GM12878 (cell line): ENCODE results near the gene HOXA1. TPM values are rescaled to one million over a fixed set of nuclear protein-coding genes. Genes with fewer than 3 reads are reported as not detected.

Source experiments
- ATAC-seq: fragments of 200-7000 bp; cut with Tn5 transposase; 3 replicates; pipeline ENCODE4 v1.9.1; 2020; ENCODE audit warnings: mild to moderate bottlenecking, moderate library complexity
- BruUV-seq: library from RNA; stranded (reverse); fragments of 400-500 nt; replicated peaks from 2 replicates; lab custom pipeline; 2021; lab: Mats Ljungman, UMichigan
- CTCF ChIA-PET: fragments of 300-600 bp; sonication (Branson Sonifier 250); formaldehyde crosslinking; extraction: SDS; loops from one replicate; lab custom pipeline; 2021; ENCODE audit warnings: inconsistent platforms; lab: Yijun Ruan, JAX
- POLR2A ChIA-PET: fragments of 350-600 bp; formaldehyde crosslinking; extraction: SDS; loops from one replicate; lab custom pipeline; 2021; ENCODE audit warnings: inconsistent platforms; lab: Charles Lee
- RAD21 ChIA-PET: fragments of 300-600 bp; sonication (Branson Sonifier 250); formaldehyde crosslinking; loops from one replicate; lab custom pipeline; 2023; ENCODE audit warnings: antibody characterized with exemption; ENCODE audit not compliant: unreplicated experiment; lab: Charles Lee
- SMC1A ChIA-PET: fragments of 300-600 bp; sonication (Branson Sonifier 250); formaldehyde crosslinking; loops from one replicate; lab custom pipeline; 2023; ENCODE audit not compliant: unreplicated experiment, uncharacterized antibody; lab: Charles Lee
- DNase-seq: peaks from one replicate; pipeline ENCODE4 v3.0.0-alpha.2; 2011; ENCODE audit warnings: low read depth, low spot score
- FAIRE-seq: peaks from 3 replicates; lab custom pipeline; 2011; peaks lifted over from hg19 to GRCh38; lab: Jason Lieb, UNC
- H2AFZ ChIP-seq: 2 replicates; pipeline ENCODE4 v1.6.0; 2011; ENCODE audit warnings: low read depth, low read length, control low read depth; ENCODE audit not compliant: control insufficient read depth
- H3K27ac ChIP-seq: 2 replicates; pipeline ENCODE4 v1.5.1; 2011; ENCODE audit warnings: control low read depth; ENCODE audit not compliant: control insufficient read depth, insufficient read depth
- H3K27me3 ChIP-seq, 2 experiments: replicated peaks in 1 of 2; 2 replicates each; pipeline versions ENCODE4 v1.6.0 to v1.6.1; 2011; ENCODE audit warnings: low read length in 1 of 2; ENCODE audit not compliant: control insufficient read depth in 2 of 2, insufficient read depth in 2 of 2
- H3K36me3 ChIP-seq, 2 experiments: 2 replicates each; pipeline ENCODE4 v1.5.1; 2011; ENCODE audit warnings: low read length in 1 of 2; ENCODE audit not compliant: control insufficient read depth in 2 of 2, insufficient read depth in 2 of 2
- H3K4me1 ChIP-seq: 2 replicates; pipeline ENCODE4 v1.6.1; 2011; ENCODE audit warnings: mild to moderate bottlenecking, low read length, moderate library complexity, mixed read lengths; ENCODE audit not compliant: control insufficient read depth, insufficient read depth
- H3K4me2 ChIP-seq: 2 replicates; pipeline ENCODE4 v1.6.0; 2011; ENCODE audit warnings: control low read depth; ENCODE audit not compliant: control insufficient read depth, insufficient read depth
- H3K4me3 ChIP-seq: fragments of 200-600 bp; sonication (generic); 2 replicates; pipeline ENCODE4 v1.5.1; 2016
- H3K79me2 ChIP-seq: 2 replicates; pipeline ENCODE4 v1.6.0; 2011; ENCODE audit warnings: low read length; ENCODE audit not compliant: control insufficient read depth, insufficient read depth
- H3K9ac ChIP-seq: 2 replicates; pipeline ENCODE4 v1.8.0; 2011; ENCODE audit warnings: low read length, control low read depth, mixed read lengths; ENCODE audit not compliant: control insufficient read depth, insufficient read depth
- H3K9me3 ChIP-seq: replicated peaks from 3 replicates; pipeline ENCODE4 v1.5.1; 2011; ENCODE audit warnings: mild to moderate bottlenecking, low read length; ENCODE audit not compliant: control insufficient read depth, insufficient read depth
- H4K20me1 ChIP-seq: 2 replicates; pipeline ENCODE4 v1.6.0; 2011; ENCODE audit not compliant: control insufficient read depth, insufficient read depth
- USF2 ChIP-seq: IDR thresholded peaks from 2 replicates; pipeline ENCODE4 v1.6.1; 2011; ENCODE audit warnings: low read depth, low read length, improper control_type of control experiment, borderline replicate concordance
- ZZZ3 ChIP-seq: IDR thresholded peaks from 2 replicates; pipeline ENCODE4 v1.6.1; 2011; ENCODE audit warnings: low read depth; ENCODE audit not compliant: control insufficient read depth, insufficient read length
- WGBS: methylation state at CpG from one replicate; pipeline ENCODE4 v1.1.6; 2016; ENCODE audit warnings: low lambda C conversion rate; ENCODE audit not compliant: insufficient replicate concordance, insufficient coverage; ENCODE audit errors: missing lambda C conversion rate; 5-methylcytosine and 5-hydroxymethylcytosine counted together
- in situ Hi-C: fragments of 300-500 bp; cut with MboI; formaldehyde crosslinking; loops from 9 replicates; pipeline ENCODE4 v1.14.3; 2018; ENCODE audit warnings: mixed read lengths
- intact Hi-C: fragments of 100-400 bp; cut with micrococcal nuclease; formaldehyde crosslinking; loops from one replicate; pipeline ENCODE4 v1.14.2; 2022; ENCODE audit not compliant: unreplicated experiment
- polyA plus RNA-seq, 11 experiments: library from polyadenylated mRNA; depleted of rRNA in 4 of 11; unstranded in 6 of 11; stranded (reverse) in 5 of 11; fragments of >200 nt; fragmentation: Nextera tagmentation in 4 of 11; fragmentation: Illumina TruSeq in 1 of 11; extraction: Ambion mirVana in 4 of 11; extraction: Trizol in 1 of 11; gene quantifications; 1 replicate in 1 of 11; 2 replicates in 10 of 11; pipeline versions ENCODE4 v1.2.1 to v1.2.3, GENCODE V29; 2011 to 2016; ENCODE audit warnings: inconsistent platforms in 2 of 11, missing spikeins in 2 of 11, low read depth in 1 of 11
- total RNA-seq, 4 experiments: library from RNA; depleted of rRNA in 3 of 4; stranded (reverse); fragments of >200 nt in 3 of 4; fragmentation: Illumina TruSeq in 1 of 4; extraction: Trizol in 1 of 4; gene quantifications; 2 replicates each; pipeline versions ENCODE4 v1.2.1 to v1.2.3, GENCODE V29; 2013 to 2021
- TF ChIP-seq, protein P1 (sequence below): IDR thresholded peaks from 2 replicates; pipeline ENCODE4 v1.6.1; 2012; ENCODE audit warnings: low read depth, low read length, improper control_type of control experiment

The HOXA1 gene
- total and polyA plus RNA-seq, 10 of the 15 experiments (the other 5 are each of a cell fraction or from before 2014, with no cell fraction given), result 0.06 to 1.7 (median 0.18) TPM; not detected in 3

- CTCF ChIA-PET, result no interaction called here
- in situ Hi-C loops (no loop called here), intact Hi-C loops (no loop called here)
- DNase-seq (no peak), FAIRE-seq (no peak), ATAC-seq (no peak)
- RAD21 ChIA-PET, result no interaction called here
- no peak overlapping the region for H3K27ac ChIP-seq
- POLR2A ChIA-PET, result no interaction called here
- no peak overlapping the region for H2AFZ ChIP-seq
- SMC1A ChIA-PET, result no interaction called here
- H3K27me3 ChIP-seq, result no peaks in the 10 kb centered on the region
- H3K79me2 ChIP-seq, result no peaks in the 10 kb centered on the region
- no peak overlapping the region for H3K4me2 ChIP-seq
- H3K9ac ChIP-seq, result no peak overlapping the region
- 72% methylated on average over 33 of the region's 57 CpGs for WGBS
- H3K4me1 ChIP-seq, result no peaks in the 10 kb centered on the region
- H4K20me1 ChIP-seq, result no peaks in the 10 kb centered on the region; the same call in 1 of the 2 replicates
- no peaks in the 10 kb centered on the region for H3K36me3 ChIP-seq
- no peaks in the 10 kb centered on the region for H3K9me3 ChIP-seq
- BruUV-seq, result no TSS peak
- TF ChIP-seq, protein P1, sequence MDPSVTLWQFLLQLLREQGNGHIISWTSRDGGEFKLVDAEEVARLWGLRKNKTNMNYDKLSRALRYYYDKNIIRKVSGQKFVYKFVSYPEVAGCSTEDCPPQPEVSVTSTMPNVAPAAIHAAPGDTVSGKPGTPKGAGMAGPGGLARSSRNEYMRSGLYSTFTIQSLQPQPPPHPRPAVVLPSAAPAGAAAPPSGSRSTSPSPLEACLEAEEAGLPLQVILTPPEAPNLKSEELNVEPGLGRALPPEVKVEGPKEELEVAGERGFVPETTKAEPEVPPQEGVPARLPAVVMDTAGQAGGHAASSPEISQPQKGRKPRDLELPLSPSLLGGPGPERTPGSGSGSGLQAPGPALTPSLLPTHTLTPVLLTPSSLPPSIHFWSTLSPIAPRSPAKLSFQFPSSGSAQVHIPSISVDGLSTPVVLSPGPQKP, result no peak
- TF ChIP-seq ZZZ3 (no peak), USF2 (no peak)
- H3K4me3 ChIP-seq, result no peak overlapping the region
These were observed 17.5 kb upstream of the HOXA1 start for GRCh38 chr7:27112955-27113949.
